Measurements from ENCODE around the gene ANKFN1. TPM values are rescaled to one million over a fixed set of nuclear protein-coding genes. Genes with fewer than 3 reads are reported as not detected.

ANKFN1 gene
- total and polyA plus RNA-seq, 2 experiments from 2014 or later = 0.21 TPM; not detected in 1

- no peak for DNase-seq (ENCODE audit: low read depth in 1 of 2, low spot score in 1 of 2)
- Histone ChIP-seq H3K4me3 (no peak overlapping the region), H3K36me3 (no peaks in the 10 kb centered on the region), H3K27me3 (peaks cover 6% of the 10 kb centered on the region), H3K4me1 (ENCODE audit: low read depth) (no peaks in the 10 kb centered on the region), H3K27ac (no peak overlapping the region), H3K9me3 (ENCODE audit: low read depth) (no peaks in the 10 kb centered on the region)
- TF ChIP-seq, protein P1, sequence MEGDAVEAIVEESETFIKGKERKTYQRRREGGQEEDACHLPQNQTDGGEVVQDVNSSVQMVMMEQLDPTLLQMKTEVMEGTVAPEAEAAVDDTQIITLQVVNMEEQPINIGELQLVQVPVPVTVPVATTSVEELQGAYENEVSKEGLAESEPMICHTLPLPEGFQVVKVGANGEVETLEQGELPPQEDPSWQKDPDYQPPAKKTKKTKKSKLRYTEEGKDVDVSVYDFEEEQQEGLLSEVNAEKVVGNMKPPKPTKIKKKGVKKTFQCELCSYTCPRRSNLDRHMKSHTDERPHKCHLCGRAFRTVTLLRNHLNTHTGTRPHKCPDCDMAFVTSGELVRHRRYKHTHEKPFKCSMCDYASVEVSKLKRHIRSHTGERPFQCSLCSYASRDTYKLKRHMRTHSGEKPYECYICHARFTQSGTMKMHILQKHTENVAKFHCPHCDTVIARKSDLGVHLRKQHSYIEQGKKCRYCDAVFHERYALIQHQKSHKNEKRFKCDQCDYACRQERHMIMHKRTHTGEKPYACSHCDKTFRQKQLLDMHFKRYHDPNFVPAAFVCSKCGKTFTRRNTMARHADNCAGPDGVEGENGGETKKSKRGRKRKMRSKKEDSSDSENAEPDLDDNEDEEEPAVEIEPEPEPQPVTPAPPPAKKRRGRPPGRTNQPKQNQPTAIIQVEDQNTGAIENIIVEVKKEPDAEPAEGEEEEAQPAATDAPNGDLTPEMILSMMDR (IDR thresholded peaks at IDR 0.05; ENCODE audit: low read depth, low read length) = no peak
Observed at GRCh38 chr17:56213031-56213430, 59.8 kb downstream of the ANKFN1 start.

GRCh38 chr17:56217921-56218320, 64.6 kb downstream of the ANKFN1 start:
- TF ChIP-seq, protein P1 (IDR thresholded peaks at IDR 0.05; ENCODE audit: low read depth, low read length) = no peak
- Histone ChIP-seq H3K27me3 (peaks cover 6% of the 10 kb centered on the region), H3K4me1 (ENCODE audit: low read depth) (no peaks in the 10 kb centered on the region), H3K27ac (no peak overlapping the region), H3K36me3 (no peaks in the 10 kb centered on the region), H3K4me3 (no peak overlapping the region), H3K9me3 (ENCODE audit: low read depth) (no peaks in the 10 kb centered on the region)
- no peak for DNase-seq (ENCODE audit: low read depth in 1 of 2, low spot score in 1 of 2)

GRCh38 chr17:56222255-56222654, 69.0 kb downstream of the ANKFN1 start:
- TF ChIP-seq, protein P1 (IDR thresholded peaks at IDR 0.05; ENCODE audit: low read depth, low read length) = no peak
- Histone ChIP-seq H3K4me3 (no peak overlapping the region), H3K27me3 (no peaks in the 10 kb centered on the region), H3K4me1 (ENCODE audit: low read depth) (no peaks in the 10 kb centered on the region), H3K9me3 (ENCODE audit: low read depth) (no peaks in the 10 kb centered on the region), H3K27ac (no peak overlapping the region), H3K36me3 (no peaks in the 10 kb centered on the region)
- DNase-seq (ENCODE audit: low read depth in 1 of 2, low spot score in 1 of 2) = no peak

GRCh38 chr17:56230660-56231059, 77.4 kb downstream of the ANKFN1 start:
- no peaks in the 10 kb centered on the region for H3K9me3 ChIP-seq (ENCODE audit: low read depth)
- H3K4me1 ChIP-seq (ENCODE audit: low read depth) = no peaks in the 10 kb centered on the region
- TF ChIP-seq, protein P1 (IDR thresholded peaks at IDR 0.05; ENCODE audit: low read depth, low read length) = no peak
- no peaks in the 10 kb centered on the region for H3K27me3 ChIP-seq
- no peak overlapping the region for H3K4me3 ChIP-seq
- no peak overlapping the region for H3K27ac ChIP-seq
- DNase-seq (ENCODE audit: low read depth in 1 of 2, low spot score in 1 of 2) = peak in 1 of 2 donors; percentile 0
- H3K36me3 ChIP-seq = no peaks in the 10 kb centered on the region

GRCh38 chr17:56231252-56231651, 78.0 kb downstream of the ANKFN1 start:
- no peak for DNase-seq (ENCODE audit: low read depth in 1 of 2, low spot score in 1 of 2)
- H3K4me3 ChIP-seq = no peak overlapping the region
- TF ChIP-seq, protein P1 (IDR thresholded peaks at IDR 0.05; ENCODE audit: low read depth, low read length) = no peak
- H3K27ac ChIP-seq = no peak overlapping the region
- H3K27me3 ChIP-seq = no peaks in the 10 kb centered on the region
- no peaks in the 10 kb centered on the region for H3K4me1 ChIP-seq (ENCODE audit: low read depth)
- H3K36me3 ChIP-seq = no peaks in the 10 kb centered on the region
- H3K9me3 ChIP-seq (ENCODE audit: low read depth) = no peaks in the 10 kb centered on the region

GRCh38 chr17:56231693-56232092, 78.4 kb downstream of the ANKFN1 start:
- TF ChIP-seq, protein P1 (IDR thresholded peaks at IDR 0.05; ENCODE audit: low read depth, low read length) = no peak
- Histone ChIP-seq H3K27ac (no peak overlapping the region), H3K9me3 (ENCODE audit: low read depth) (no peaks in the 10 kb centered on the region), H3K4me3 (no peak overlapping the region), H3K4me1 (ENCODE audit: low read depth) (no peaks in the 10 kb centered on the region), H3K36me3 (no peaks in the 10 kb centered on the region), H3K27me3 (no peaks in the 10 kb centered on the region)
- no peak for DNase-seq (ENCODE audit: low read depth in 1 of 2, low spot score in 1 of 2)

All from cardiac muscle cell (in vitro differentiated cells and primary cell).